Measurements from ENCODE around the gene ZNF821. TPM values are rescaled to one million over a fixed set of nuclear protein-coding genes. Genes with fewer than 3 reads are reported as not detected.
"Not testable (repeated sequence)": the region's sequence is repeated elsewhere in the genome, so short reads cannot be mapped to it uniquely, and the experiment has no call there.

ZNF821 gene
- total and polyA plus RNA-seq, 2 donors = 7.8 to 9.4 TPM

DNA sequence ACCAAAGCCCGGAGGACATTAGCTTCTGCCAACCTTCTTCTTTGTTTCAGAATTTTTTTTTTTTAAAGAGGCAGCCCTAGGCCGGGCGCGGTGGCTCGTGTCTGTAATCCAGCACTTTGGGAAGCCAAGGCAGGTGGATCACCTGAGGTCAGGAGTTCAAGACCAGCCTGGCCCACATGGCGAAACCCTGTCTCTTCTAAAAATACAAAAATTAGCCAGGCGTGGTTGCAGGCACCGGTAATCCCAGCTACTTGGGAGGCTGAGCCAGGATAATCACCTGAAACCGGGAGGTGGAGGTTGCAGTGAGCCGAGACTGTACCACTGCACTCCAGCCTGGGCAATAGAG, 66.9 kb downstream of the ZNF821 start:
- DNase-seq (ENCODE audit: low read depth in 6 of 9, low spot score in 9 of 9); H3K9me3 ChIP-seq (ENCODE audit: control insufficient read depth in 2 of 2, insufficient read depth in 1 of 2, low read length in 1 of 2); H3K27ac ChIP-seq (ENCODE audit: low read depth in 1 of 2, low read length in 1 of 2); H3K27me3 ChIP-seq (ENCODE audit: control insufficient read depth in 2 of 2, insufficient read depth in 1 of 2, low read length in 1 of 2); H3K4me3 ChIP-seq (ENCODE audit: low read length in 2 of 2); H3K4me1 ChIP-seq (ENCODE audit: control insufficient read depth in 2 of 2, insufficient read depth in 2 of 2, low read length in 2 of 2); H3K36me3 ChIP-seq (ENCODE audit: control insufficient read depth in 2 of 2, insufficient read depth in 2 of 2, low read length in 1 of 2): not testable (repeated sequence)
- 94% methylated on average over 10 of the region's 10 CpGs for WGBS

DNA sequence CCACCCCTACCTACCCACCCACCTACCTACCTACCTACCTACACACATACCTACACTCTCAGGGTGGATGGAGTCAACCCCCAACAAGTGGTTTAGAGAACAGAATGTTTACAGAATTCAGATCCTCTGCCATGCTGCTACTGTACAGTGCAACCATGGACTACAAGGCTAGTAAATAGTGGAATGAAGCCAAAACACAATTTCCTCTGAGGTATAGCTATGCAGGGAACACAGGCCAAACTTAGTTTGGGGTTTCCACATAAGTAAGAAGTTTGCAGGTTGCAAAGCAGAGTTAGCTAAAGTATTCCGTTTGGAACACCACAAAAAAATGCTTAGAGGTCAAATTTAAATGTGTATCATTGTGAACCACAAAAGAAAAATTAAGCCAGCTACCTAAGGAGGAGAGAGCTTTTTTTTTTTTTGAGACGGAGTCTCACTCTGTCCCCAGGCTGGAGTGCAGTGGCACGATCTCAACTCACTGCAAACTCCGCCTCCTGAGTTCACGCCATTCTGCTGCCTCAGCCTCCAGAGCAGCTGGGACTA, 72.7 kb downstream of the ZNF821 start:
- Histone ChIP-seq H3K36me3 (ENCODE audit: control insufficient read depth in 2 of 2, insufficient read depth in 2 of 2, low read length in 1 of 2) (peaks cover 0 to 2% of the 10 kb centered on the region in 2 donors), H3K27me3 (ENCODE audit: control insufficient read depth in 2 of 2, insufficient read depth in 1 of 2, low read length in 1 of 2) (no peaks in the 10 kb centered on the region), H3K27ac (ENCODE audit: low read depth in 1 of 2, low read length in 1 of 2) (no peak overlapping the region), H3K9me3 (ENCODE audit: control insufficient read depth in 2 of 2, insufficient read depth in 1 of 2, low read length in 1 of 2) (no peaks in the 10 kb centered on the region), H3K4me1 (ENCODE audit: control insufficient read depth in 2 of 2, insufficient read depth in 2 of 2, low read length in 2 of 2) (peaks cover 10% of the 10 kb centered on the region in 2 donors), H3K4me3 (ENCODE audit: low read length in 2 of 2) (no peak overlapping the region)
- no peak for DNase-seq (ENCODE audit: low read depth in 6 of 9, low spot score in 9 of 9)
- 58% methylated on average over 5 of the region's 5 CpGs for WGBS

DNA sequence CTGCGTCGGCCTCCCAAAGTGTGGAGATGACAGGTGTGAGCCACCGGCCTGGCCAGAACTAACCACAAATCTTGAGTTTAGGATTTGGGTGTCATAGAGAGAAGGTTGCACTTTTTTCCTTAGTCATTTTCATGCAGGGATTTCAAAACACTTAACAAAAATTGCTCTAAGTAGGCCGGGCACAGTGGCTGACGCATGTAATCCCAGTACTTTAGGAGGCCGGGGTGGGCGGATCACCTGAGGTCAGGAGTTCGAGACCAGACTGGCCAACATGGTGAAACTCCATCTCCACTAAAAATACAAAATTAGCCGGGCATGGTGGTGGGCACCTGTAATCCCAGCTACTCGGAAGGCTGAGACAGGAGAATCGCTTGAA, 73.8 kb downstream of the ZNF821 start:
- not testable (repeated sequence) for H3K27ac ChIP-seq (ENCODE audit: low read depth in 1 of 2, low read length in 1 of 2); H3K36me3 ChIP-seq (ENCODE audit: control insufficient read depth in 2 of 2, insufficient read depth in 2 of 2, low read length in 1 of 2); H3K4me3 ChIP-seq (ENCODE audit: low read length in 2 of 2); H3K27me3 ChIP-seq (ENCODE audit: control insufficient read depth in 2 of 2, insufficient read depth in 1 of 2, low read length in 1 of 2); DNase-seq (ENCODE audit: low read depth in 6 of 9, low spot score in 9 of 9); H3K9me3 ChIP-seq (ENCODE audit: control insufficient read depth in 2 of 2, insufficient read depth in 1 of 2, low read length in 1 of 2)
- 97% methylated on average over 11 of the region's 11 CpGs for WGBS
- H3K4me1 ChIP-seq (ENCODE audit: control insufficient read depth in 2 of 2, insufficient read depth in 2 of 2, low read length in 2 of 2) = peaks cover 10% of the 10 kb centered on the region in 2 donors

Other genes with a start within 250 kb of the ZNF821 start
- gene PHLPP2, start 159.5 kb downstream of the ZNF821 start, total RNA-seq = 2.3 TPM
- 1.8 TPM for gene PHLPP2, start 159.5 kb downstream of the ZNF821 start, polyA plus RNA-seq
- 26.7 TPM for gene AP1G1, start 75.3 kb downstream of the ZNF821 start, total RNA-seq
- gene AP1G1, start 75.3 kb downstream of the ZNF821 start, polyA plus RNA-seq = 24.1 TPM
- gene ATXN1L, start 38.2 kb downstream of the ZNF821 start, total RNA-seq = 10.8 TPM
- gene ATXN1L, start 38.2 kb downstream of the ZNF821 start, polyA plus RNA-seq = 6.5 TPM
- 134 TPM for gene IST1, start 11.3 kb upstream of the ZNF821 start, total RNA-seq
- 163 TPM for gene IST1, start 11.3 kb upstream of the ZNF821 start, polyA plus RNA-seq
- gene PKD1L3, start 116.2 kb upstream of the ZNF821 start, total RNA-seq = 0.09 TPM
- gene PKD1L3, start 116.2 kb upstream of the ZNF821 start, polyA plus RNA-seq = 0.07 TPM
- gene DHODH, start 124.6 kb upstream of the ZNF821 start, total RNA-seq = 5.4 TPM
- gene DHODH, start 124.6 kb upstream of the ZNF821 start, polyA plus RNA-seq = 6.3 TPM
- 5.3 TPM for gene HP, start 170.3 kb upstream of the ZNF821 start, total RNA-seq
- 16.9 TPM for gene HP, start 170.3 kb upstream of the ZNF821 start, polyA plus RNA-seq
- gene HPR, start 179.0 kb upstream of the ZNF821 start, total RNA-seq = 0.14 TPM
- 0.94 TPM for gene HPR, start 179.0 kb upstream of the ZNF821 start, polyA plus RNA-seq
- 13.1 TPM for gene TXNL4B, start 209.4 kb upstream of the ZNF821 start, total RNA-seq
- 9.9 TPM for gene TXNL4B, start 209.4 kb upstream of the ZNF821 start, polyA plus RNA-seq
- gene DHX38, start 209.7 kb upstream of the ZNF821 start, total RNA-seq = 38.2 TPM
- 58.3 TPM for gene DHX38, start 209.7 kb upstream of the ZNF821 start, polyA plus RNA-seq